Stimulated activated CD4-positive, alpha-beta T cell treated with anti-CD3 and anti-CD28 coated beads, TNF-alpha, amount 100 ng/mL, for 48 hours (primary cell): ENCODE data around the gene RAD51B.

Experiments
- DNase-seq, 3 donors: peaks; one replicate each; pipeline ENCODE4 v3.0.0-alpha.2; 2020; ENCODE audit warnings: low read depth in 3 of 3

Gene RAD51B

DNA sequence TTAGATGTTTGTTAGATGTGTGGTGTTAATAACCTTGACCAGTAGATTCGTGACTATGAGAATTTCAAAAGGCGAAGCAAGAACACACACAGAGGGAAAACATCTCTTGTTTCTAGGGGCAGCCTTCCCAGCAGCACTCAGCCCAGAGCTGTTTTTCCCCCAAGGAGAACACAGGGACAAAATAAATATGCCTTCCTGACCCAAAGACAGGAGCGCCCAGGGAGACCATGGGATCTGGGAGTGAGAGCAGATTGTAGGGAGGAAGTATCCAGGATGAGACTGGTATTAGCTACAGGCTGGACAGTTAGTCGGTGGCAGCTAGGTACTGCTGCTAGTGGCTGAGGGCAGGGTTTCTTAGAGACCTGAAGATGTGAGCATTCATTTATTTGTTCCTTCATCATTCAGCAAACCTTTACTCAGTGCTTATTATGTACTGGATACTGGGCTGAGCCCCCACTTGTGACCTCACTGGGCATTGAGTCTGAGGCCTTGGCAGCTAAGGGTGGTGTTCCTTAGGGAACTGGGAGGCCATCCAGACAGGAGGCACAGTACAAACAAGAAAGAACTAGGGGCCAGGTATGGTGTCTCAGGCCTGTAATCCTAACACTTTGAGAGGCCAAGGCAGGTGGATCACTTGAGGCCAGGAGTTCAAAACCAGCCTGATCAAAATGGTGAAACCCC, 503.5 kb downstream of the RAD51B start:
- DNase-seq: no peak

DNA sequence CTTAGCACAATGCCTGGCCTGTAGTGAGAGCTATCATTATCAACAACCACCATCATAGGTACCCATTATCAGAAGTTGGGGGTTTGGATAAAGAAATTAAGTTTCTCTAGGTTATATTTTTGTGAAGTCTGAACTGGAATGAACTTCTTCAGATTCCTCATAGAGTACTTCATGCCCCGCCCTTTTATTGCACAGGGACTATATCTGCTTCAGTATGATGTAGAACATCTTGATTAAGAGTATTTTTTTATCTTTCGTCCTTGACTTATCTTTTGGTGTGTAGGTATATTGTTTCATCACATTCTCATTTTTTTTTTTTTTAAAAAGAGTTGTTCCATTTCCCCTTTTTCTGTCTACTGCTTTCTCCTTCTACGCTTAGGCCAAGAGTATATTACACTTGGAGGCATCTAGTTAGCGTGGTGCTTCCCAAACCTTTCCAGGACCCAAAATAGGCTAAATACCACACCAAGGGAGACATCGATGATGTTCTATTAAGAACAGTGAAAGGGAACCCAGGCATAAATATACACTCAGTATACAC, 505.8 kb downstream of the RAD51B start:
- DNase-seq: no peak

DNA sequence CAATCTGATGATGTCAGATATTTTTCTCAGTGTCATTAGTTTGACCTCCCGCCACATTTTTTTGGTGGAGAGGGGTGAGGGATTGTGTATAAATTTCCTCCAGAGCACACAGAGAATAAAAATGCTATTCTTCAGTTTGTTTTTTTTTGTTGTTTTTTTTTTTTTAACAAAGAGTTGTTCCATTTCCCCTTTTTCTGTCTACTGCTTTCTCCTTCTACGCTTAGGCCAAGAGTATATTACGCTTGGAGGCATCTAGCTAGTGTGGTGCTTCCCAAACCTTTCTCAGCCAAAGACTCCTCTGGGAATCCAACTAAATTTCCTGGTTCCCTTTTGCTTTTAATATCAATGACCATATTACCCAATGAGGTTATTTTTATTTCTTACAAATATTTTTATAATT, 507.7 kb downstream of the RAD51B start:
- DNase-seq: no peak

DNA sequence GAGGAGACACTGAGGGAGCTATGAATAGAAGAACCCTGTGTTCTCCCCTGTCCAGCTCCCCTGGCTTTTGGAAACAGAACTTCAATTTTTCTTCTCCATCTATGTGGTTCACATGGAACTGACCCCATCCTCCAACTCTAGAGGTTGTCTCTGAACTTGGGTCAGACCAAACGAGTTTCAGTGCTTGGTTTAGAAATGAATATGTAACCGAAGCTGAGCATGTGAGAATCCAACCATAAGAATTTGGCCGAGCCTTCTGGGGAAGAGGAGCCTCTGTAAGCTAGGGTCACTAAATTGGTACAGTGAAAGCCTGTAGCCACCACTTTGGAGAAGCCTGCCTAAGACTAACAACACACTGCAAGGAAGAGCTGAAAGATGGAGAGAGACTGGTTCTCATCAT, 508.9 kb downstream of the RAD51B start:
- DNase-seq: no peak

DNA sequence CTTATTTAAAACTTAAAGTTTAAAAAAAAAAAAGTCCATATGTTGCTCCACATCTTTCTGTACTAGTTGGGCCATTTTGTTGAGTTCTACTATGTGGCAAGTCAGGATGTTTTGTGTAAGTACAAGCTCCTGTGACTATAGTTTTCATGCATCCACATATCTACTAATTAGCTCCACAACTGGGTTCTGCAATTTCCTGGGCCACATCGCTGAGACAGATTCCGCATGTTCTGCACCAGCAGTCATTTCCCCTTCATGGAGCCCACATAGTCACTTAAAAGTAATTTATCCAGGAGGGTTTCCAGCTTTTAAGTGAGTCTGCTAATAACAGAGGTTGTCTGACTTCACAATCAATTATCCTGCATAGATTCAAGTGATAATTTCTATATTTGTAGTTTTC, 511.8 kb downstream of the RAD51B start:
- no peak for DNase-seq

DNA sequence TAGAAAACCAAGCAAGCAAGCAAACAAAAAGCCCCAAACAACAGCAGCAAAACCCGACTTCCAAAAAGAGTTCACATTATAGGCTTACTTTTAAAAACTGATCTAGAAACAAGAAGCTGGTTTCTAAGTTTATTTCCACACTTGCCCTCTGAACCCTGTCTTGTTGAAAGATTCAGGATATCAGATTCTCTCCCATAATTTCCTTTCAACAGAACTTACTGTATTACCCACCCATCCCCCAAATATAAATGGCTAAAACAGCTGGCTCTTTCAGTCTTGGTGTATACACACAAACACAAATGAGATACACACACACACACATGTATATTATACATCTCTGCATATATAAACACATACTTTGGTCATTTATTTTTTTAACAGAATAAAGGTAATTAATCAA, 512.4 kb downstream of the RAD51B start:
- DNase-seq: no peak

DNA sequence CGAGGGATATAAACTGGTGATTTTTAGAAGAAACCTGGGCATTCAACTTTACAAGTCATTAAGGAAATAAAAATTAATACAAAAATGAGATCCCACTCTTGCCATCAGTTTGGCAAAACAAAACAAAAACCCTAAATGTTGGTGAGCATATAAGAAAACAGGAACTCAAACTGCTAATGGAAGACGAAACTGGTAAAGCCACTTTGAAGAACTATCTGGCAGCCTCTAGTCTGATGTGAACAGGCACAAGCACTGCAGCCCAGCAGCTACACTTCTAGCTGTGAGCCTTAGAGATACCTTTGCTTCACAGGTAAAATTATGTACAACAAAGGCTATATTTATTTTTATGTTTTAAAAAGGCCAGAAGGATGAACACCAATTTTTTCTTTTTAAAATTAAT, 513.7 kb downstream of the RAD51B start:
- DNase-seq: no peak

DNA sequence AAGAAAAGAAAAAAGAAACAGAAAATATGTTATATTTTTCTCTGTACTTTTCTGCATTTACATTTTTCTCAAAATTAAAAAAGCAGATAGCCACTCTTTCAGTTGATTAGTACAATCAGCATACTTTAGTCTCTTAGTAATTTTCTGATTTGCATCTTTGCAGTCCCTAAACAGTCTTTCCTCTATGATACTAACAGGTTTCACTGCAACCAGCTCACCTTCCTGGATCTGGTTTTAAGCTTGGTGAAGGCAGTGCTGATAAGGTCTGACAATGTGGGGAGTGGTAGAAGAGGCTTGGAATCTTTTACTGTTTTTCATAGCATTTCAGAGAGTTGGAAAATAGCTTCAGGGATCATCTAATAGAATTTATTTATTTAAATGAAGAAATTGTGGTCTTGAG, 515.7 kb downstream of the RAD51B start:
- DNase-seq: no peak

DNA sequence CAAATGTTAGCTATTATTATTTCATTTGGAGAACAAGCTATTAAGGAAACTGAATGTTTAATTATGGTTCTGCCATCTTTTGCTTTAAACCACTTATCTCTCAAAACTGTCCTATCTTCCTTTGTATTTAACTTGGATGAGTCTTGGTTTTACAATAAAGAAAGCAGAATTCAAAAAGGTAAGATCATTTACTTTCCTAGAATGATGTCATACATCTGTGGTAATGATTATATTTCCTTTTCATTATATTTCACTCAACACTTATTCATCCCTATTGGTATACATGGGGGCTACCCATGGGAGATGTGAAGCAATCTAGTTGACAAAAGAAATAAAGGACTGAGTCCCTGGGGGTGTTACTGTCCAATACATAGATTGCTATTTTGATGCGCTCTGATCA, 516.6 kb downstream of the RAD51B start:
- no peak for DNase-seq

DNA sequence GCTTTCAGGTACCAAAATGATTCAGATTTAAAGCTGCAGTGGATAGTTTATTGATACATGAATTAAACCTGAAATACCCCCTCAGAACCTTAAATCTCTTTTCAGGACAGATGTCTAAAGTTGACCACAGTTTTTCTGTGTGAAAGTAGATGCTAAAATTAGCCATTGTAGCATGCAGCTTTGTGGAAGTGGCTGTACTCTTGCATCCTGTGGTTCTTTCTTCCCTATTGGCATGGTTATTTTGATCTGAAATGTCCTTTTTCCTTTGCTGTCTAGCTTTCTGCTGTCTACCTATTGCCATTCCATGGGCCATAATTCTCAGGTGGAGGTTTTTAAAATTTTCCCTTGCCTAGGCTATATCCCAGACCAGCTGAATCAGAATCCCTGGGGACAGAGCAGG, 517.7 kb downstream of the RAD51B start:
- DNase-seq: no peak

DNA sequence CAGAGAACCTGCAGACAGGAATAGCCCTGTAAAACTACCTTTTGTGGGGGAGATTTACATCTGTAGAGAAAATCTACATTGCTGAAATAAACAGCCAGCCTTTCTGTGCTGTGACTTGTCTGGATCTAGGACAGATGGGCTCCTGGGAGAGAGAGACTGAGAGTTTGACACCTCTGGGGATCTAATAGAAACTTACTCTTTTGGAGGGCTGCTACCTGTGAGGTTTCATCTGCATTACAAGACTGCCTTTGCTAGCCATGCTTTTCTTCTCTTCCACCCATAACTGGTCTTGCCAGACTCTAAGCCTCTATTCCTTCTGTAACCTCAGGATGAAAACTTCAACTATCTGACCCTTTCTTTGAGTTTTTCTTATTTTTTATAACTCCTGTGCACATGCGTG, 520.7 kb downstream of the RAD51B start:
- DNase-seq: no peak

DNA sequence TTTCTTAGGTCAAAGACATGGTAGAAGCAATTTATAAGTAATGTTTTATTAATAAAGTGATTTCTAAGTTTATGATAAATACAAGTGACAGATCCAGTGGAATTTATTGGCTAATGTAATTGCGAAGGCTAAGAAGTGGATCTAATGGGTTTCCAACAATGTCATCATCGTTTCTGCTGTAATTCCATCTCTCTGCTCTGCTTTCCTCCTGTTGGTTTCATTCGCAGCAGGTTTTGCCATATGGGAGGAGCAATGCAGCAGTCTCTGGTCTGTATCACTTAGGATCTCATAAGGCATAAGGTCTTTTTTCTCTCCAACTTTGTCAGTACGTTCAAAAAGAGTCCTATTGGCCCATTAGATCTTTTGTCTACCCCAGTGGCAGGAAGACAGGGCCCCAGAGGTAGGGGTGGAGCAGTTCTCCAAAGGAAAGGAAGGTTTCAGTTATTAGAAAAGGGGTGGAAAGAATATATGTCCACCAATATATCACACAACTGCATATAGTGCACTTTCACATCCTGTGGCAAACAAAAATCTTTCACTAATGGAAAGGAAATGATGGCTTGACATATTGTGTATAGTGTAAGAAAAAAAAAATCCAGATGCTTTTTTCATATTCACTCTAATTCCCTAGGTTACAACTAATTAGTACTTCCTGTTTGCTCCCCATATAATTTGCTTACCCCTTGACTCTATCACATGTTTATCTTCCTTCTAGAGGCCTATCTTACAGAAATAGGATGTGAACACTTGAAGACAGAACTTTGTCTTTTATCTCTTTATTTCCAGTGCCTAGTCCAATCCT, 522.0 kb downstream of the RAD51B start:
- no peak for DNase-seq

DNA sequence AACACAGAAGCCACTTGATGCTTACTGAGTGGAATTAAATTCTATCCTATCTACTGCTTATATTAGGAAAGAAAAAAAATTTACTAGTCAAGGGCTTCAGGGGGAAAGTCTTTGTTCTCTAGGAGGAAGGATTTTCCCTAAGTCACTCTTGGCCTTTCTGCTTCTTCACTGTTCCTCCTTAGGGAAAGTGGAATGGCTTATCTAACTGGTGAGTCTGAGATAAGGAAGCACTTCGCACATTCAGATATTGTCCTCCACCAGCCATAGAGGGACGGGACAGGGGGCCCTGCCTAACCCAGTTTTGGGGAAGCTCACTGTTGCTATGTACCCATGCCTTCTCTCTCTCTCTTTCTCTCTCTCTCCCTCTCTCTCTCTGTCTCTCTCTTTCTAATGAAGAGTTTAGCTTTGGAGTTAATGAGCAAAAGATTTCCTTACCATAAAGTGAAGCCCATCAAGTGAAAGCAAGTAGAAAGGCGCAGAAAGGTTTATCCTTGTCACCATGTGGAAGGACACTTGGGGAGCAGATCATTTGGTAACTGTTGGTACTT, 522.7 kb downstream of the RAD51B start:
- no peak for DNase-seq

DNA sequence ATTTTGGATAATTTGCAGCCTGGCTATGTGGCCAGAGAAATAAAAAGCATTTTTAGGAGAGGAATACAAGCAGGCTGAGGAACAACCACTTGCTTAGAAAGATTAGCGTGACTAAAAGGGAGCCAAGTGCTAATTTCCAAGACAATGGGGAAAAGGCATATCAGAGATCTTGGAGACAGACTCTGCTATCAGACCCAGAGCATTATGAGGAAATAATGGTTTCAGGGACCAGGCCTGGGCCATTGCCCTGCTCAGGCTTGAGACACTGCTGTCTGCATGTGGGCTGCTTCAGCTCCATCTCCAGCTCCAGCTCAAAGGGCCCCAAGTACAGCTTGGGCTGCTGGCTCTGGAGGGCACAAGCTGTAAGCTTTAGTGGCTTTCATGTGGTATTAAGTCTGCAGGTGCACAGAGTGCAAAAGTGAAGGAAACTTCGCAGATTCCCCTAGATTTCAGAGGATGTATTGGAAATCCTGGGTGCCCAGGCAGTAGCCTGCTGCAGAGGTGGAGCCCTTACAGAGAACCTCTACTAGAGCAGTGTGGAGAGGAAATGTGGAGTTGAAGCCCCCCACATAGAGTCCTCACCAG, 524.0 kb downstream of the RAD51B start:
- DNase-seq: no peak

DNA sequence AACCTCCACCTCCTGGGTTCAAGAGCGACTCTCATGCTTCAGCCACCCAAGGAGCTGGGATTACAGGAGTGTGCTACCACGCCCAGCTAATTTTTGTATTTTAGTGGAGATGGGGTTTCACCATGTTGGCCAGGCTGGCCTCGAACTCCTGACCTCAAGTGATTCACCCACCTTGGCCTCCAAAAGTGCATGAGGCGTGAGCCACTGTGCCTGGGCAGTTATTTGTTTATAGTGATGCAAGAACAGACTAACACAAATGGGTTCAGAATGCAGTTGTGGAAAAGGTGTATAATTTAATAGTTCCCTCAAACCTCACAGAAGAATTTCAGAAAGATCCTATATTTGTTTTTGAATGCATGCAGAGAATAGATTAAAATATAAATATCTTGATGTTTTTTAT, 526.2 kb downstream of the RAD51B start:
- no peak for DNase-seq

DNA sequence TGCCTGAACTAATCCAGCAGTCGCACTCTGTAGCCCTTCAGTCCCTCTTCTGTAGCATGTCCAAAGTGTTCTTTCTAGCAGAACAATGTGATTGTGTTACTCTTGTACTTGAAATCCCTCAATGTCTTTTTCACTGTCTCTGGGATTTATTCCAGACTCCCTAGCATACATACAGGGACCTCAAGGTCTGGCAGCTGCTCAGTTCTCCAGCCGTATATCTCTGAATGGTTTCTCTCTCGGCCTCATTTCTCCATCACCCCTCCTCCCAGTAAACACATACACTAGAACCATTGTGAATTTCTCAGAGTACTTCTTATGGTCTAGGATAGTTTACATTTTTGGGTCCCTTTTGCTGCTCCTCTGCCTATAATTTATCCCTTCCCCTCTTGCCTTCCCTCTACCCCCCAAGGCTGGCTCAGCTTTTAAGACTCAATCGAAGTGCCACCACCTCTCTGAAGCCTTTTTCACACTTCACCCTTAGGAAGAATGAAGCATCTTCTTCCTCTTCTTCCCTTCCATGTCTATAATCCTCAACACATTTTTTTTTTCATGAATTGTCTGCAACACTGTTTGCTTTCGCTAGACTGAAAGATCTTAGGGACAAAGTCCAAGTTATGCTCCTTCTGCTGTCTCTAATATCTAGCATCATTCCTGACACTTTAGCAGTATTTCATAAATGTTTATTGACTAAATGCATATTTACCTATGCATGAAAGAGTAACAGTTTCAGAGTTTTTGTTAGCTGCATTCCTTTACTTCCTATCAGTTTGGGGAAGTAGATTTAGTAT, 527.2 kb downstream of the RAD51B start:
- no peak for DNase-seq

DNA sequence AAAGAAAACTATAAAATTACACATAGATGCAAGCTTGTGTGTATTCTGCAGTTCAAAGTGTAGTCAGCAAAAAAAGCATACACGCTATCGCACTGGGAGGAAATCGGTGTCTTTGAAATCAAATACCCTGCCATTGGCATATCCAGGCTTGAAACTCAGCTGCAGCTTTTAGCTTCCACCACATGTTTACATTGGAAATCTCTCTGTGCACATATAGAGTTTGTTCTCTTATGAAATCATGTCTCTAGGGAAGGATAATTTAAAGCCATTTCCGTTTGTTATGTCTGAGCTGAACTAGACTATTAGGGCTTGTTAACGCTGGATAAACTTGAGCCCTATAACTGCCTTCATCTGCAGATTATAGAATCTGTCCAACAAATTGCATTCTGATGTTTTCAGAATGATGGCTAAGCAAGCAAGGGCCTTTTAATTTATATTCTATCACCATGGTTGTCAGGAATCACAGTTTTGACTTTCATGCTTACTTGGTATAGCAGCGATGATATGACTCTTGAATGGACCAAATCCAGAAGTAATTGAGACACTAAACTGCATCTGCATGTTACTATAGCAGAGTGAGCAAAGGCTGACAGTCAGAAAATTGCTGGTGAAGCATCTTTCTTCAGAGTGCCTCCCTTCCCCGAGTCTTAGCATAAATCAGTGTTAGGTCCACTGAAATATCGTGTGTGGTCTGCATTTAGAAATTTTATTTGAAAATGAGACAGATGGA, 530.5 kb downstream of the RAD51B start:
- no peak for DNase-seq

DNA sequence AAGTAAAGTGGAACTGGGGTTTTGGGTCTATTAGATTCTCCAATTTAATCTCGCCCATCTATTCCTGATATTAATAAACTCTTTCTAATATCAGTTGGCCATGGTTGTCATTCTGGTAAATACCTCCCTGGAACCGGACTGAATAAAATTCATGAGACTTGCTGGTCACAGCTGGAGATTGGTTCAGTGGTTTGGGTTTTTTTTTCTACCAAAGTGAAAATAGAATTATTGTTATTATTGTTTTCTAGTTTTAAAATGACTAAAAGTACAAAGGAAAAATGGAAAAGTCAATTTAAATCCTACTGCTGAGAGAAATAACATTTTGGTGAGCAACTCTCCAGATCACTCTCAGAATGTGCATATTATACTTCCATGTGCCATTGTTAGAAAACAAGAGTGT, 535.8 kb downstream of the RAD51B start:
- no peak for DNase-seq

DNA sequence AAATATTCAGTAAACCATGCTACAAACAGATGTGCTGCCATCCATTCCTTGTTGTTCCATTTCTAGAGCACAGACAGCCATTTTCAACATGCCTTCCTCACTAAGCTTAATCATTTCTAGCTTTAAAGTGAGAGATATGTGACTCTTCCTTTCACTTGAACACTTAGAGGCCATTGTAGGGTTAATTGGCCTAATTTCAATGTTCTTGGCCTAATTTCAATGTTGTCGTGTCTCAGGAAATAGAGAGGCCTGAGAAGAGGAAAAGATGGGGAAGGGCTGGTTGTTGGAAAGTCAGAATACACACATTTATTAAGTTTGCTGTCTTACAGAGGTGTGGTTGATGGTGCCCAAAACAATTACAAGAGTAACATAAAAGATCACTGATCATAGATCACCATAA, 538.2 kb downstream of the RAD51B start:
- no peak for DNase-seq

DNA sequence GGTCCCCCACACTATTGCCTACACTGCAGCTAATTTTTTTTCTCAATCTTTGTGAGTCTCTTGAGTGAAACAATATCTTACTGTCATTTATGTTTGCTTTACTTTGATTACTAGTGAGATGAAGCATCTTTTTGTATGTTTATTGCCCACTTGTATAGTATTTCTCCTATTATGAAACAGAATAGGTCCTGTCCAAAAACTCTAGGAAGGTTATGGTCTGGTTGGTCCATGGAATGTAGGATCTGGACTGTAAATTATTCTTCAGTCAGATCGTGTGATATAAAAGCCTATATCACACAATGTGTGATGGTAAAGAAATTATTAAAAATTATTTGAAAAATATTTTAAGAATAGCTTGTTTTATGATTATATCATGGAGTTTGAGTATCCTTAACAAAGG, 538.9 kb downstream of the RAD51B start:
- DNase-seq: no peak
